Mesenchymal stem cell (in vitro differentiated cells and primary cell): ENCODE measurements around the gene PIP5K1B.

ENCODE experiments used
- DNase-seq: peaks from one replicate; pipeline ENCODE4 v3.0.0-alpha.2; 2013
- H2AFZ ChIP-seq: one replicate; pipeline ENCODE4 v1.6.1; 2013; ENCODE audit warnings: low read depth, mild to moderate bottlenecking, control low read depth, inconsistent platforms, low read length, moderate library complexity
- H2AK5ac ChIP-seq: 2 replicates; pipeline ENCODE4 v1.6.1; 2013; ENCODE audit warnings: low read length, moderate library complexity, mild to moderate bottlenecking, inconsistent platforms; ENCODE audit not compliant: severe bottlenecking
- H2BK120ac ChIP-seq: one replicate; pipeline ENCODE4 v1.6.1; 2013; ENCODE audit warnings: low read depth, mild to moderate bottlenecking, inconsistent platforms, low read length, moderate library complexity
- H2BK12ac ChIP-seq, 2 experiments: one replicate each; pipeline ENCODE4 v1.6.1; 2013; ENCODE audit warnings: inconsistent platforms in 2 of 2, low read length in 2 of 2, mild to moderate bottlenecking in 2 of 2, moderate library complexity in 2 of 2, control low read depth in 1 of 2
- H2BK15ac ChIP-seq: one replicate; pipeline ENCODE4 v1.6.1; 2013; ENCODE audit warnings: mild to moderate bottlenecking, low read depth, inconsistent platforms; ENCODE audit not compliant: poor library complexity, severe bottlenecking
- H2BK5ac ChIP-seq: 2 replicates; pipeline ENCODE4 v1.6.1; 2013; ENCODE audit warnings: low read depth, mild to moderate bottlenecking, low read length, control low read depth, inconsistent platforms; ENCODE audit not compliant: poor library complexity, severe bottlenecking
- H3K14ac ChIP-seq, 2 experiments: one replicate each; pipeline ENCODE4 v1.6.1; 2013; ENCODE audit warnings: inconsistent platforms in 2 of 2, low read length in 2 of 2, control low read depth in 1 of 2, mild to moderate bottlenecking in 1 of 2, moderate library complexity in 1 of 2
- H3K18ac ChIP-seq, 2 experiments: one replicate each; pipeline ENCODE4 v1.6.1; 2013; ENCODE audit warnings: inconsistent platforms in 2 of 2, low read length in 2 of 2, control low read depth in 1 of 2, low read depth in 1 of 2, mild to moderate bottlenecking in 1 of 2
- H3K23ac ChIP-seq, 2 experiments: one replicate each; pipeline ENCODE4 v1.6.1; 2013; ENCODE audit warnings: inconsistent platforms in 2 of 2, low read length in 2 of 2, mild to moderate bottlenecking in 2 of 2, moderate library complexity in 2 of 2, control low read depth in 1 of 2
- H3K27ac ChIP-seq: 2 replicates; pipeline ENCODE4 v1.5.1; 2013; ENCODE audit warnings: mild to moderate bottlenecking, moderate library complexity, low read length, control low read depth, inconsistent platforms; ENCODE audit not compliant: poor library complexity, severe bottlenecking
- H3K27me3 ChIP-seq, 2 experiments: 2 replicates each; pipeline versions ENCODE4 v1.6.1 to v1.7.0; 2013; ENCODE audit warnings: low read length in 2 of 2, mild to moderate bottlenecking in 2 of 2, moderate library complexity in 2 of 2, control low read depth in 1 of 2, inconsistent platforms in 1 of 2; ENCODE audit not compliant: control insufficient read depth in 1 of 2, insufficient read depth in 1 of 2
- H3K36me3 ChIP-seq, 2 experiments: 2 replicates each; pipeline versions ENCODE4 v1.6.1 to v1.7.0; 2013; ENCODE audit warnings: low read length in 2 of 2, control low read depth in 1 of 2, inconsistent platforms in 1 of 2, low read depth in 1 of 2, mild to moderate bottlenecking in 1 of 2; ENCODE audit not compliant: insufficient read depth in 2 of 2, control insufficient read depth in 1 of 2
- H3K4ac ChIP-seq, 2 experiments: one replicate each; pipeline ENCODE4 v1.6.1; 2013; ENCODE audit warnings: inconsistent platforms in 2 of 2, low read length in 2 of 2, mild to moderate bottlenecking in 2 of 2, moderate library complexity in 2 of 2, control low read depth in 1 of 2, low read depth in 1 of 2
- H3K4me1 ChIP-seq: 2 replicates; pipeline ENCODE4 v1.6.1; 2013; ENCODE audit warnings: low read depth, low read length, control low read depth; ENCODE audit not compliant: control insufficient read depth, insufficient read depth
- H3K4me2 ChIP-seq: 2 replicates; pipeline ENCODE4 v1.6.1; 2013; ENCODE audit warnings: low read length, mild to moderate bottlenecking, inconsistent platforms; ENCODE audit not compliant: poor library complexity, severe bottlenecking
- H3K4me3 ChIP-seq, 2 experiments: 2 replicates each; pipeline versions ENCODE4 v1.5.1 to v1.7.0; 2013; ENCODE audit warnings: low read length in 2 of 2, mild to moderate bottlenecking in 2 of 2, control low read depth in 1 of 2, low read depth in 1 of 2; ENCODE audit not compliant: insufficient read depth in 1 of 2
- H3K79me1 ChIP-seq: replicated peaks from 2 replicates; pipeline ENCODE4 v1.6.1; 2013; ENCODE audit warnings: mild to moderate bottlenecking, control low read depth, low read length, inconsistent platforms; ENCODE audit not compliant: poor library complexity, severe bottlenecking
- H3K9ac ChIP-seq: 2 replicates; pipeline ENCODE4 v1.7.0; 2013; ENCODE audit warnings: mild to moderate bottlenecking, low read length, moderate library complexity
- H3K9me3 ChIP-seq: 2 replicates; pipeline ENCODE4 v1.7.0; 2013; ENCODE audit warnings: mild to moderate bottlenecking, low read length; ENCODE audit not compliant: control insufficient read depth
- H4K8ac ChIP-seq: one replicate; pipeline ENCODE4 v1.6.1; 2013; ENCODE audit warnings: inconsistent platforms, mild to moderate bottlenecking, low read length, moderate library complexity
- H4K91ac ChIP-seq: one replicate; pipeline ENCODE4 v1.6.1; 2013; ENCODE audit warnings: mild to moderate bottlenecking, low read length, inconsistent platforms
- WGBS: methylation state at CpG from one replicate; pipeline ENCODE4 v1.1.7; 2013; ENCODE audit warnings: mixed read lengths; 5-methylcytosine and 5-hydroxymethylcytosine counted together

Gene PIP5K1B

DNA sequence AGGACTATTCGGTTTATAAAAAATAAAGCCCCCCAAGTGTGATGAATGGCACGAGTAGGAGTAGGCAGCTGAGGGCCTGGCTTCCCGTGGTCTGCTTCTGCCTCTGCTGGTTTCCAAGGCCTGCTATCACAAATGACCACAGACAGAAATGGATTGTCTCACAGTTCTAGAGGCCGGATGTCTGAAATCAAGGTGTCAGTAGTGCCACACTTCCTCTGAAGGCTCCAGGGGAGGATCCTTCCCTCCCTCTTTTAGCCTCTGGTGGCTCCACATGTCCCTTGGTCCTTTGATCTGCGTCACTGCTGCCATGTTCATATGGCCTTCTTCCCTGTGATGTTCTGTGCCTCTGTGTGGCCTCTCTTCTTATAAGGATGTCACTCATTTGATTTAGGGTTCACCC lies 293.8 kb downstream of the PIP5K1B start:
- no peak overlapping the region for H3K9ac ChIP-seq

DNA sequence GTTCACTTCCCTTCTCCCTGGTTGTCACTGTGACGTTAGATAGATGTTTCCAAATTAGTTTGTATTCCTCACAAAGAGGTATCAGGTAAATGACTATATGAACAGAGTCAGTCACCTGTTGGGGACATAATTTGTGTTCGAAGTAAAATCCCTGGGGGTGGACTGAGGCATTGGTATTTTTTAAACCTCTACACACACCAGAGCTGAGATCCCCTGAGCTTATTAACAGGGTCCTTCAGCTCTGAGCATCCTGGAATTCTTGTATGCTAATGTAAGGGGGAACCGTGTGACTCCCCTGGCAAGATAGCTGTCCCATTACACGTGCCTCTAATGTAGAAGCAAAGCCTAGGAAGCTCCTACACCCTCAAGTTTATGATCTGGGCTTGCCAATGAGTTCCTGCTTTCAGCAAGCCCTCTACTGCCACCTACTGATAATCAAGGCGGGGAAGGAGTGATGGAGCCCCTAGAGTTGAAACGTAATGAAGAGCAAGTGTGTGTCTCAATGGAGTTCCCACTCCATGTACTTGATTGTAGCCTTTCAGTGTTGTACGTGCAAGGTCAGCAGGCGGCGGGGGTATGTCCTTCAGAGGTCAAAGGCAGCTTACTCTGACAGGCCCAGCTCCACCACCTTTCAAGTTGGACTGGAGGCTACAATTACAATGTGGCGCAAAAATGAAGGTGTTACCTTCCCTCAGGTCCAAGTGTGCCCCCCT lies 294.5 kb downstream of the PIP5K1B start:
- H2BK120ac ChIP-seq, result no peak overlapping the region
- no peak overlapping the region for H3K4ac ChIP-seq
- H2BK15ac ChIP-seq, result no peak overlapping the region
- DNase-seq, result peak; percentile 80
- no peak overlapping the region for H3K14ac ChIP-seq
- H3K4me3 ChIP-seq, result no peak overlapping the region
- no peak overlapping the region for H3K18ac ChIP-seq
- no peak overlapping the region for H2AK5ac ChIP-seq
- no peaks in the 10 kb centered on the region for H3K36me3 ChIP-seq
- no peaks in the 10 kb centered on the region for H3K4me1 ChIP-seq
- no peak overlapping the region for H3K23ac ChIP-seq
- H3K27ac ChIP-seq, result no peak overlapping the region
- 47% methylated on average over 8 of the region's 10 CpGs for WGBS
- no peaks in the 10 kb centered on the region for H3K79me1 ChIP-seq
- H2AFZ ChIP-seq, result no peak overlapping the region
- no peak overlapping the region for H2BK5ac ChIP-seq
- no peak overlapping the region for H2BK12ac ChIP-seq
- H4K91ac ChIP-seq, result no peak overlapping the region
- no peak overlapping the region for H3K4me2 ChIP-seq
- H3K27me3 ChIP-seq, result peaks cover 12 to 34% of the 10 kb centered on the region in 2 experiments
- no peaks in the 10 kb centered on the region for H3K9me3 ChIP-seq
- no peak overlapping the region for H3K9ac ChIP-seq
- H4K8ac ChIP-seq, result no peak overlapping the region

More for the DNA sequence above, 293.8 kb downstream of the PIP5K1B start:
- no peak overlapping the region for H3K14ac ChIP-seq
- no peak overlapping the region for H3K18ac ChIP-seq
- no peak overlapping the region for H4K8ac ChIP-seq
- no peaks in the 10 kb centered on the region for H3K4me1 ChIP-seq
- H3K36me3 ChIP-seq, result no peaks in the 10 kb centered on the region
- no peak overlapping the region for H3K4me2 ChIP-seq
- no peak overlapping the region for H3K27ac ChIP-seq
- H3K79me1 ChIP-seq, result no peaks in the 10 kb centered on the region
- H3K4ac ChIP-seq, result no peak overlapping the region
- no peak overlapping the region for H3K4me3 ChIP-seq
- H2BK120ac ChIP-seq, result no peak overlapping the region
- H2BK15ac ChIP-seq, result no peak overlapping the region
- DNase-seq, result no peak
- peaks cover 12 to 29% of the 10 kb centered on the region in 2 experiments for H3K27me3 ChIP-seq
- no peak overlapping the region for H2BK12ac ChIP-seq
- H3K23ac ChIP-seq, result no peak overlapping the region
- H3K9me3 ChIP-seq, result no peaks in the 10 kb centered on the region
- no peak overlapping the region for H2BK5ac ChIP-seq
- H2AFZ ChIP-seq, result no peak overlapping the region
- no peak overlapping the region for H4K91ac ChIP-seq
- 72% methylated on average over 5 of the region's 5 CpGs for WGBS
- no peak overlapping the region for H2AK5ac ChIP-seq

DNA sequence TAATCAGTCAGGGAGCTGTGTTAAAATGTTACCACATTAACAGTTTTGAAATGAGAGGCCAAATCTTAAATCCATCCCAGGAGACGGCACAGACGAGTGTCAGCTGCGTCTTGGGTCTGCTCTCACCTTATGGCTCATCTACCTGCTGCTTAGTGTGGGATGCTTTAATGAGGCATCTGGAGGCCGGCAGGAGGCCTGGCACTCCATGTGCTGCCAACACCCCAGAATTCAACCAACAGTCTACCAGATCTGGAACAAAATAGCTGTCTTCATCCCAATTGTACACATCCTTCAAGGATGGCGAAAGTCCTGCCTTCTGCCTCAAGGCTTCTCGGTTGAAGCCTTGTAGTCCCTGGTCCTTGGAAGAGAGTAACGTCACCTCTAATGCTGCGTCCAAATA lies 296.9 kb downstream of the PIP5K1B start:
- H2BK15ac ChIP-seq, result no peak overlapping the region
- H3K79me1 ChIP-seq, result no peaks in the 10 kb centered on the region
- no peaks in the 10 kb centered on the region for H3K4me1 ChIP-seq
- no peak overlapping the region for H2BK5ac ChIP-seq
- 81% methylated on average over 7 of the region's 8 CpGs for WGBS
- no peak overlapping the region for H3K4ac ChIP-seq
- peaks cover 21 to 32% of the 10 kb centered on the region in 2 experiments for H3K27me3 ChIP-seq
- H3K18ac ChIP-seq, result no peak overlapping the region
- no peaks in the 10 kb centered on the region for H3K36me3 ChIP-seq
- H3K23ac ChIP-seq, result no peak overlapping the region
- H3K27ac ChIP-seq, result no peak overlapping the region
- H3K9ac ChIP-seq, result no peak overlapping the region
- H3K9me3 ChIP-seq, result no peaks in the 10 kb centered on the region
- no peak overlapping the region for H4K91ac ChIP-seq
- no peak for DNase-seq
- no peak overlapping the region for H3K4me2 ChIP-seq
- no peak overlapping the region for H2BK120ac ChIP-seq
- H2AK5ac ChIP-seq, result no peak overlapping the region
- H2BK12ac ChIP-seq, result no peak overlapping the region
- no peak overlapping the region for H3K14ac ChIP-seq
- no peak overlapping the region for H4K8ac ChIP-seq
- no peak overlapping the region for H3K4me3 ChIP-seq
- H2AFZ ChIP-seq, result no peak overlapping the region

DNA sequence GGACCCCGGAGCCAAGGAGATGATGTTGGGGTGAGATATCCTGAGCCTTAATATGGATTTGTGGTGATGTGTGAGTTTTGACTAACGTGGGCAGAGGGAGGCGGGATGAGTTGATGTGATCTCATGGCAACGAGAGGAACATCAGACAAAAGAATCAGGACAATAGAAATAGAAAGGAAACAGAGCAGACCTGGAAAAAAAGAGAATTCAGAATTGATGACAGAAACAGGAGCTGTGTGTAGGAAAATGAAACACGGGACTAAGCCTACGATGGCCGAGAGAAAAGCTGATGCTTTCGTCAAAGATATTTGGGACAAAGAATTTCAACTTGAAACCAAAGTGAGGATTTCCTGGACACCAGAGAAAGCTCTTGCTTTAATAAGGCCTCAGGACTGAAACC lies 298.0 kb downstream of the PIP5K1B start:
- Histone ChIP-seq H3K14ac (no peak overlapping the region), H3K18ac (no peak overlapping the region), H2AFZ (no peak overlapping the region), H3K4me3 (no peak overlapping the region), H3K4me1 (no peaks in the 10 kb centered on the region), H3K27ac (no peak overlapping the region), H3K36me3 (no peaks in the 10 kb centered on the region), H3K27me3 (peaks cover 21 to 26% of the 10 kb centered on the region in 2 experiments), H3K9ac (no peak overlapping the region), H4K91ac (no peak overlapping the region), H3K9me3 (no peaks in the 10 kb centered on the region), H4K8ac (no peak overlapping the region), H2BK12ac (no peak overlapping the region), H3K4ac (no peak overlapping the region), H3K23ac (no peak overlapping the region), H2BK5ac (no peak overlapping the region), H2BK15ac (no peak overlapping the region), H3K4me2 (no peak overlapping the region), H2AK5ac (no peak overlapping the region), H2BK120ac (no peak overlapping the region), H3K79me1 (no peaks in the 10 kb centered on the region)
- no peak for DNase-seq
- WGBS, result 82% methylated on average over 8 of the region's 8 CpGs
